Stimulated activated CD8-positive, alpha-beta memory T cell treated with anti-CD3 and anti-CD28 coated beads, Interleukin-12 subunit alpha, Interleukin-12 subunit beta, amount 100 ng/mL, for 24 hours (primary cell): ENCODE results near the gene AP3D1.
"Not testable (repeated sequence)": the region's sequence is repeated elsewhere in the genome, so short reads cannot be mapped to it uniquely, and the experiment has no call there.

Experiments used
- DNase-seq: peaks from one replicate; pipeline ENCODE4 v3.0.0-alpha.2; 2020; ENCODE audit errors: extremely low read depth

AP3D1 gene

DNA sequence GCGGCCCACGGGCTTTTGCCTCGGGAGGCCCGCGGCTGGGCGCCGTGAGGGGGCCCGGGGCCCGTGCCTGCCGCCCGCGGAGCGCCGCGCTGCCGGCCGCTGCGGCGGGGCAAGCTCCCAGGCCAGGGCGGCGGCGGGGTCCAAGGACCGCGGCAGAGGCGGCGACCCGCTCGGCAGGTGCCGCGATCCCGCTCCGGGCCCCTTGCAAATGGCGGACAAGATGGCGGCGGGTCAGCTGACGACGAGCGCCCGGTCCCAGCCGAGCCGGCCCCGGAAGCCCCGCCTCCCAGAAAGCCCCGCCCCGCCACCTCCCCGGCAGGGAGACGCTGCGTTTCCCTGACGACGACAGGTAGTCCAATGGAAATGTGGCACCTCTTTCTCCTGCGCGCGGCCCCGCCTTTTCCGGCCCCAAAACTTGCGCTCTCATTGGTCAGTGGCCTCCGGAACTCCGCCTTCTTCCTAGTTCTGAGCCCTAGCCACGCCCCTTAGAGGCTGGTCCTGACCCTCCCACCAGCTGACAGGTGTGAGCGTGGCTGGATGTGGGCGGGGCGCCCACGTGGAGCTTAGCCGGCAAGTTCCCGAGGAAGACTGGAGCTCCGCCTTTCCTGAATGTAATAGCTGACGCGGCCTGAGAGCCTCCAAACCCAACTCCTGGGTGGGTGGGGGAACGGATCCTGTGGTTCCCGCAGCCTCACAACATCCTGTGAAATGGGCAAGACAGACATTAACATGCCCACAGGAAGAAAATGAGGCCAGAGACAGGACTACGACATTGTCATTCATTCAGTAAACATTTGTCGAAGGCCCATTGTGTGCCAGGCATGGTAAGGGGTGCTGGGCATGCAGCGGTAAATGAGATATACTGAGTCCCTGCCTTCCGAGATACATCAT is at the start of gene AP3D1:
AP3D1 (minus strand) TSS at position 228 of the 891 bp plus-strand sequence. CDS start 232 bp downstream, outside the sequence.
- peak; percentile 99 for DNase-seq

GRCh38 chr19:2200624-2201294 is 49.4 kb upstream of the AP3D1 start:
- not testable (repeated sequence) for DNase-seq

GRCh38 chr19:2199861-2200623 is 48.7 kb upstream of the AP3D1 start:
- DNase-seq: no peak

- no peak for DNase-seq
These were observed 47.8 kb upstream of the AP3D1 start for GRCh38 chr19:2199215-2199614.

DNA sequence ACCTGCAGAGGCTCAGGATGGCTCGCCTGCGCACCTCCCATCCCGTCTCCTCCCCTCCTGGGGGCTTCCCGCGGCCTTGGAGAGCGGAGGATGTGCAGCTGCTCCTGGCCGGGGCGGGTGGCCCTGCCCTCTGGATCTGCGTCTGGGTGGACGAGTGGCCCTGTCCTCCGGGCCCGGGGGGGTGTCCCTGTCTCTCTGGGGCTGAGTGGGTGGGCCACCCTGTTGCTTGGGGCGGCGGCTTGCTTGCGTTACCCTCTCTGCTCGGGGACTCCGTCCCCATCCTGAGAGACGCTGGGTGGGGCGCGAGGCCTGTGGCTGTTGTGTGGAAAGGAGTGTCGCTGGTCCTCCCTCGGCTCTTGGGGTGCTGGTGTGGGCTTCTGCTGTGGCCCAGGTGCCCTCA is 47.0 kb upstream of the AP3D1 start:
- no peak for DNase-seq

DNA sequence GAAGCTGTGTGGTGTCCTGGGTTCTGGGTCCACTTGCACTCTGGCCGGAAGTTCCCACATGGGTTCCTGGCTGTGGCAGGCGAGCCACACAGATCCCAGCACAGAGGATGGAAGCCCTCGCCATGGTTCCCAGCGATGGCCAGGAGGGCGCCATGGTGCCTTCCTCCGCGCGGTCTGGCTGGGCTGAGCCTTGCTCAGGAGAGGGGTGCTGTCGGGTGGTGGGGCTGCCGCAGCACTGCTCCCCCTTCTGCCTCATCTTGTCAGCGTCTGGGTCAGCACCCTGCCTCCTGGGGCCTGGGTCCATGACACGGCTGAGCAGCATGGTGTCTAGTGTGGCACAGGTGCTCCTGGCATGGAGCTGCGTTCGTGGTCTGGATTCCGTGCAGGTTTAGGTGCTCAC is 45.9 kb upstream of the AP3D1 start:
- DNase-seq: no peak

DNA sequence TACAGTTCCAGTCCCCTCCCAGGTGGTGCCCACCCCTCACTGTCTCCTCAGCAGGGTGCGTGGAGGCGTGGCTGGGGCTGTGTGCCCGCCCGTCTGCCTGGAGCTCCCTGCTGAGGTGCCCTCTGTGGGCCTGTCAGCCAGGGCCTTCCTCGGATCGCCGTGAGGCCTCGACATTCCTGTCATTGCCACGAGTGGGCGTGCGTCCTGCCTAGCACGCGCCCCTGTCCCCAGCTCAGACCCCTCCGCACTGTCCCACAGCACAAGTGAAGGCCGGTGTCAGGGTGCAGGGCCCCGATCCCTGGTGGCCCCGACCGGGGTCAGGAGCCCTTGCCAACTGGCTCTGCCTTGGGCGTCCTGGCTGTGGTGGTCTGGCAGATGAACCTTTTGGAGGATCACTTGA is 44.5 kb upstream of the AP3D1 start:
- DNase-seq: no peak

DNA sequence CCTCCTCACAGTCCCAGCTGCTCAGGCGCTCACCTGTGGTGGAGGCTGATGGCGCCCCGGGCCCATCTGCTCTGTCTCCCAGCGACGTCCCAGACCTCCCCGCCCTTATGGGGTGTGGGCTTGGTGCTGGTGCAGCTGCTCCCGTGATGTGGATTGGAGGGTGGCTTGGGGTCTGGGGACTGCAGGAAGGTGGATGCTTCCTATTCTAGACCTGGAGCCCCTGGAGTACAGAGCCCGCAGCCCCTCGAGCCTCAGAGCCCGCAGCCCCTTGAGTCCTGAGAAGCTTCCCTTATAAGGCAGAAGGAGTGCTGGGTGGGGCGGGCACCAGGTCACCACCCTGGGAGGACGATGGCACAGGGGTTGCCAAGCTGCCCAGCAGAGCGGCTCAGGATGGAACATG is 44.0 kb upstream of the AP3D1 start:
- no peak for DNase-seq

DNA sequence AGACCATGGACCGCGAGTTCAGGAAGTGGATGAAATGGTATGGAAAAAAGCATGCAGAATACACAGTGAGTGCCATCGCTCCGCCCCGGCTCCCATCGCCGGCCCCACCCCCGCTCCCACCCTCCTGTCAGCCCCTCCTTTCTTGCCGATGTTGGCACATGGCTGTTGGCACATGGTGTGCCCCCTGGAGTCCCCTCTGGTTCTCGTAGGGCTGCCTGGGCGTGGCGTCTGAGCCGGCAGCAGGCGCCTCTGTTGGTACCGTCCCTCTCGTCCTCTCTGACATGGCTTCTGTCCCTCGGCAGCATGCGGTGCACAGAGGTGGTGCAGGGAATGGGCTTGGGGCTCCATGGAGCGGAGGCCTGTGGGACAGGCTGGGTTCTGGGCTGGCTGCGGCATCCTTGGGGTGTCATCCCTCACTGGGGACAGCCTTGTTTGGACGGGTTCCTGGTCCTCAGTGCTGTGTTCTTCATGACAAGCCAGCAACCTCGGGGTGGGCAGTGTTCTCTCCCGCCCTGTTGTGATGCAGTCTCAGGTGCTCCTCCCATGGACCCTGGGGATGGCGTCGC is 43.2 kb upstream of the AP3D1 start:
- DNase-seq: no peak

DNA sequence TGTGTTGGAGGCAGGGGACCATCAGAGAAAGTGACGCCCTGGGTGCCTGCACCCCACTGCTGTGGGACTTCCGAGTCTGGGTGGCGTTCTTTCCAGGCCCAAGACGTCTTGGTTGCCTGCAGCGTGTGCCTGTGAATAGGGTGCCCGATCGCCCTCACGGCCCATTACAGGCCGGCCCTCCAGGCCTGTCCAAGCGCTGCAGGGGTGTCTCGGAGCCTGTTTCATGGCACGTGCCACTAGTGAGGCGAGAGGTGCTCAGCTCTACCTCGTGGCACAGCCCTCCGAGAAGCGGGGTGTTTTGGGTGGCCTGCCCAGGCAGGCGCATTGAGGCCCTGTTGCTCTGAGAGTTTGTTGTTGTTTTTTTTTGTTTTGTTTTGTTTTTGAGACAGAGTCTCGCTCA is 42.4 kb upstream of the AP3D1 start:
- no peak for DNase-seq

GRCh38 chr19:2192862-2193261 is 41.5 kb upstream of the AP3D1 start:
- no peak for DNase-seq

DNA sequence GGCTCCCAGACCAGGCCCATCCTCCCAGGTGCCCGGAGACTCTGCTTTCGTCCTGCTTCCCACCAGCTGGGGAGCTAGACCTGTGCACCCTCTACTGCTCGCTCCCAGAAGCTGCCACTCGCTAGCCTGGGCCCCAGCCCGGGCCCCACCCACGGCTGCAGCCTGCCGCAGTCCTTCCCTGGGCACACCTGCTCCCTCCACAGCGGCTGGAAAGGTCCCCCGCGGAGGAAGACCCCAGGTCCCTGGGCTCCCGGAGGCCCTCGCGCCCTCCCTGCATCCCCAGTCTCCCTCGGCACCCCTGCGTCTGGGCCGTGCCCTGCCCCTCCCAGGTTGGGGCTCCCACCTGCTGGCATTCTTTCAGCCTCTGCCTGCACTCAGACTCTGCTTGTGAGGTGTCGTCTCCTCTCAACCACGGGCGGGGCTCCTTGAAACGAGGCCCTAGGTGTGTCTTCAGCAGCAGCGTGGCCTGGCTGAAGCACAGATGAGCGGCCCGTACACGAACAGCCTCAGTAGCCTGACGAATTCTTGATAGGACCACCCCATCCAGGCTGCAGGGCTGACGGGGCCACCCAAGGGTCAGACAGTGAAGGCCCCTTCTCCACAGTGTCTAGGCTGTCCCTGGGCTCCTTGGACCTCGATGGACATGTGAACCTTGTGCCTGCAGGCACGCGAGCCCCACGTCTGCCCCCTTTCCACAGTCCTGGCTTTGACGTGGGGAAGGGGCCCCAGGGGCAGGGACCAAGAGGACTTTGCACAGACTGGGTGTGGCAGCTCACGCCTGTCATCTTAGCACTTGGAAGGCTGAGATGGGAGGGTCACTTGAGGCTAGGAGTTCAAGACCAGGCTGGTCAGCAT is 40.3 kb upstream of the AP3D1 start:
- DNase-seq: no peak

- DNase-seq: no peak
These were observed 39.6 kb upstream of the AP3D1 start for GRCh38 chr19:2190848-2191455.

DNA sequence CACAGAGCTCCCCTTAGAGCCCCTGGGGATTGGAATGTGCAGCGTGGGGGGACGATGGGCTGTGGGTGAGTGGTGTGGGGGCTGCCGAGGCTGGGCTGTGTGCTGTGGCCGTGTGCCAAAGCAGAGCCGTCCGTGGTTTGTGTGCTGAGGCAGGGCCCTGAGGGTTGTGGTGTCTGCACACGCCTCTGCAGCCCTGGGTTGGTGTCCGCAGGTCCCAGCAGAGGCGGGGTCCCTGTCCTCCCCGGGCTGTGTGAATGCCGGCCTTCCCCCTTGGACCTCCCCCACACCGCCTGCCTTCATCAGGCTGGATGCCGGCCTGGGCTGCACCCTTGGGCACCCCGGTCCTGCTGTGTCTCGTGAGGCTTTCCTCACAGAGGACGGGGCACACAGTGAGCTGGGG is 38.5 kb upstream of the AP3D1 start:
- DNase-seq: no peak

- DNase-seq: no peak
These were observed 37.5 kb upstream of the AP3D1 start for GRCh38 chr19:2188708-2189385.

DNA sequence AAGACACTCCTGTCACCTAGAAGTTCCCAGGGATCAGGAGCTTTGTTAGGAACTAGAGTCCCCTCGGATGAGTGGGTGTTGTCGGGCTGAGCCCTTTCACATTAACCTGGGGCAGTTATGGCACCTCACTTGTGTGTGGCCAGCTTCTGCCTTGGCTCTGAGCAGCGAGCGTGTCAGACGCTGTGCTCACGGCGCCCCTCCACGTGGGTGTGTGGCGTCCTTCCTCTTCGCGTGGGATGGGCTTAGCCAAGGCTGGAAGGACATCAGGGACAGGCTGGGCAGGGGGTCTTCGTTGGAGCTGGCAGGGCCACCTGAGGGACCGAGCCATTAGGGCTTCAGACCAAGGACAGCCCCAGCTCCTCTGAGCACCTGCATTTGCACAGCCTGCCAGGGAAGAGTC is 35.8 kb upstream of the AP3D1 start:
- no peak for DNase-seq

GRCh38 chr19:2186071-2186846 is 34.9 kb upstream of the AP3D1 start:
- DNase-seq: no peak

DNA sequence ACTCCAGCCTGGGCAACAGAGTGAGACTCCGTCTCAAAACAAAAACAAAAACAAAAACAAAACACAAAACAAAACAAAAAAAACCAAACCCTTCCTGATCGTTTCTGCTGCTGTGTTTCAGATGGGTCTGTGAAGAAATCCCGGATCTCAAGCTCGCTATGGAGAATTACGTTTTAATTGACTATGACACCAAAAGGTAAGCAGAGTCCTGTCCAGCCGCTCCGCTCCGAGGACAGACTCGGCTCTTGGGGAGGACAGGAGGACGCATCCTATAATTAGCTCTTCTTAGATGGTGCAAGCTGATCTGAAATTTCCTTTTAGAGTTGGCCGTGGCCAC is 34.3 kb upstream of the AP3D1 start:
- no peak for DNase-seq

DNA sequence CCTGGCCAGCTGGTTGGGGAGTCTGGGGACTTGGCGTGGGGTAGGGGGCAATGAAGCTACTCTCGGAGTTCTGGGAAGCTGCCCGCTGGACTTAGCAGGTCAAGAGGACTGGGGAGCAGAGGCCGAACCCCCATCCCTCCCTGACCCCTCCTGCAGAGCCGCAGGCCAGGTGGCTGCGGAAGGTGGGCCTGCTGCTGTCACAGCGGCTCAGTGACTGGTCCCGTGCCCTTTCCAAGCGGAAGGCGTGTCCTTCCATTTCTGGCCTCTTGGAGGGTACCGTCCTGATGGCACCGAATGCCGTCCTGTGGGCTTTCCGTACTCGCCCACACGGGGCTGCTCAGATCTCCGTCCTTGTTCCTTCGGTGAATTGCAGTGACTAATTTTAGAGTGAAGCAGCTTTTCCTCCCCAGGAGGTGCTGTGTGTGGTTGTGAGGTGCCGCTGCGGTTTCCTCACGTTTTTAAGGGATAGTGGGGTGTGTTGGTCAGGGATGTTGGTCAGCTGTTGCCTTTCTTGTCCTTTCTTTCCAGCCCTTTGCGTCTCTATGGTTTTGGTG is 33.1 kb upstream of the AP3D1 start:
- no peak for DNase-seq
